Sigmoid colon (tissue), 7 donors: ENCODE measurements around the gene PTBP1. TPM values are rescaled to one million over a fixed set of nuclear protein-coding genes. Genes with fewer than 3 reads are reported as not detected.

Source experiments
- DNase-seq: peaks from one replicate; pipeline ENCODE4 v3.0.0-alpha.2; 2019
- H3K27ac ChIP-seq, 4 donors: fragments of 200-600 bp; sonication (generic); one replicate each; pipeline ENCODE4 v1.5.1; 2016 to 2019; ENCODE audit warnings: mild to moderate bottlenecking in 1 of 4
- H3K27me3 ChIP-seq, 3 donors: fragments of 200-600 bp; sonication (generic); one replicate each; pipeline ENCODE4 v1.5.1; 2019; ENCODE audit warnings: mild to moderate bottlenecking in 1 of 3
- H3K36me3 ChIP-seq, 4 donors: fragments of 200-600 bp; sonication (generic); one replicate each; pipeline ENCODE4 v1.5.1; 2016 to 2019
- H3K4me1 ChIP-seq, 4 donors: fragments of 200-600 bp; sonication (generic); one replicate each; pipeline ENCODE4 v1.5.1; 2017 to 2019
- H3K4me3 ChIP-seq, 4 donors: fragments of 200-600 bp; sonication (generic); one replicate each; pipeline ENCODE4 v1.5.1; 2017 to 2019; ENCODE audit warnings: mild to moderate bottlenecking in 2 of 4, moderate library complexity in 1 of 4
- H3K9me3 ChIP-seq, 4 donors: fragments of 200-600 bp in 3 of 4; sonication (generic) in 3 of 4; one replicate each; pipeline versions ENCODE4 v1.5.1 to v1.6.1; 2013 to 2019
- CTCF ChIP-seq, 4 experiments: fragments of 450-650 bp in 3 of 4; fragments of 200-600 bp in 1 of 4; IDR thresholded peaks; one replicate each; pipeline ENCODE4 v1.5.1; 2016 to 2019; ENCODE audit warnings: antibody characterized with exemption in 4 of 4, mild to moderate bottlenecking in 3 of 4, moderate library complexity in 2 of 4
- EP300 ChIP-seq, 4 donors: sonication (generic); formaldehyde crosslinking; IDR thresholded peaks; one replicate each; pipeline ENCODE4 v1.6.1; 2017; ENCODE audit warnings: antibody characterized with exemption in 4 of 4
- POLR2A ChIP-seq, 2 donors: fragments of 450-650 bp; IDR thresholded peaks; one replicate each; pipeline ENCODE4 v1.6.1; 2016; ENCODE audit warnings: antibody characterized with exemption in 2 of 2, mild to moderate bottlenecking in 2 of 2, moderate library complexity in 2 of 2
- POLR2AphosphoS5 ChIP-seq, 4 donors: sonication (generic); formaldehyde crosslinking; IDR thresholded peaks; one replicate each; pipeline ENCODE4 v1.6.1; 2017; ENCODE audit warnings: antibody characterized with exemption in 4 of 4
- WGBS, 2 donors: extraction: QIAGEN DNeasy Blood & Tissue Kit; methylation state at CpG; one replicate each; pipeline ENCODE4 v1.1.7; 2013; 5-methylcytosine and 5-hydroxymethylcytosine counted together
- intact Hi-C: fragments of 100-400 bp; cut with DNase I; formaldehyde crosslinking; loops from one replicate; pipeline ENCODE4 v1.15.1; 2023
- polyA plus RNA-seq, 3 donors: library from polyadenylated mRNA; stranded (reverse); fragments of 200-250 nt; gene quantifications; one replicate each; pipeline ENCODE4 v1.2.3, GENCODE V29; 2013
- total RNA-seq, 4 donors: library from RNA; depleted of rRNA; stranded (reverse); fragments of >200 nt; gene quantifications; one replicate each; pipeline ENCODE4 v1.1.0, GENCODE V29; 2016
- donor health status: healthy with polysubstance abuse.
- donor health status: Bipolar disorder and iron deficiency.
- donor health status: healthy.

The PTBP1 gene
- total and polyA plus RNA-seq, 7 donors = 53.8 to 154 (median 78.7) TPM

- Histone ChIP-seq H3K9me3 (no peaks in the 10 kb centered on the region), H3K27ac (peak overlapping the region in 2 of 4 donors; percentile 31 to 43), H3K4me3 (no peak overlapping the region), H3K36me3 (no peaks in the 10 kb centered on the region), H3K4me1 (peaks cover 0 to 5% (median 0%) of the 10 kb centered on the region in 4 donors), H3K27me3 (peaks cover 0 to 21% (median 0%) of the 10 kb centered on the region in 3 donors)
- WGBS, 2 donors = 67 to 71% methylated on average over 36 of the region's 36 CpGs
- DNase-seq = peak; percentile 84
- TF ChIP-seq POLR2AphosphoS5 (IDR thresholded peaks at IDR 0.05) = peak in 1 of 4 donors; percentile 18
- TF ChIP-seq POLR2A (IDR thresholded peaks at IDR 0.05) = no peak
- intact Hi-C loops = no loop called here
Measured at GRCh38 chr19:778910-779653, 18.2 kb upstream of the PTBP1 start.

GRCh38 chr19:780935-781334 is 16.3 kb upstream of the PTBP1 start:
- Histone ChIP-seq H3K4me3 (no peak overlapping the region), H3K27me3 (peaks cover 0 to 21% (median 0%) of the 10 kb centered on the region in 3 donors), H3K9me3 (no peaks in the 10 kb centered on the region), H3K36me3 (no peaks in the 10 kb centered on the region), H3K4me1 (peaks cover 0 to 5% (median 0%) of the 10 kb centered on the region in 4 donors), H3K27ac (no peak overlapping the region)
- 47 to 79% methylated on average over 15 of the region's 15 CpGs for WGBS, 2 donors
- DNase-seq = no peak
- intact Hi-C loops = no loop called here
- TF ChIP-seq EP300 (IDR thresholded peaks at IDR 0.05) = no peak
- no peak for TF ChIP-seq CTCF (IDR thresholded peaks at IDR 0.05)
- TF ChIP-seq POLR2A (IDR thresholded peaks at IDR 0.05) = no peak
- TF ChIP-seq POLR2AphosphoS5 (IDR thresholded peaks at IDR 0.05) = no peak

- H3K4me1 ChIP-seq = peaks cover 0 to 5% (median 0%) of the 10 kb centered on the region in 4 donors
- WGBS, 2 donors = 72 to 91% methylated on average over 19 of the region's 19 CpGs
- TF ChIP-seq EP300 (IDR thresholded peaks at IDR 0.05) (no peak), POLR2AphosphoS5 (IDR thresholded peaks at IDR 0.05) (no peak), CTCF (IDR thresholded peaks at IDR 0.05) (no peak), POLR2A (IDR thresholded peaks at IDR 0.05) (no peak)
- H3K4me3 ChIP-seq = no peak overlapping the region
- intact Hi-C loops = no loop called here
- no peaks in the 10 kb centered on the region for H3K36me3 ChIP-seq
- H3K27ac ChIP-seq = peak overlapping the region in 1 of 4 donors; percentile 49
- peaks cover 0 to 21% (median 0%) of the 10 kb centered on the region in 3 donors for H3K27me3 ChIP-seq
- no peaks in the 10 kb centered on the region for H3K9me3 ChIP-seq
- no peak for DNase-seq
Measured at GRCh38 chr19:781800-782184, 15.5 kb upstream of the PTBP1 start.

GRCh38 chr19:782185-782877 is 14.9 kb upstream of the PTBP1 start:
- 12 to 52% methylated on average over 29 of the region's 29 CpGs for WGBS, 2 donors
- no peak for TF ChIP-seq POLR2AphosphoS5 (IDR thresholded peaks at IDR 0.05)
- no peak for TF ChIP-seq CTCF (IDR thresholded peaks at IDR 0.05)
- no peak for TF ChIP-seq POLR2A (IDR thresholded peaks at IDR 0.05)
- TF ChIP-seq EP300 (IDR thresholded peaks at IDR 0.05) = no peak
- H3K27me3 ChIP-seq = peaks cover 0 to 21% (median 0%) of the 10 kb centered on the region in 3 donors
- no peaks in the 10 kb centered on the region for H3K36me3 ChIP-seq
- no peaks in the 10 kb centered on the region for H3K9me3 ChIP-seq
- DNase-seq = no peak
- peak overlapping the region in 1 of 4 donors; percentile 49 for H3K27ac ChIP-seq
- no peak overlapping the region for H3K4me3 ChIP-seq
- peaks cover 0 to 5% (median 0%) of the 10 kb centered on the region in 4 donors for H3K4me1 ChIP-seq
- intact Hi-C loops = no loop called here
